Sigmoid colon (tissue), 7 donors: ENCODE results near the gene SREBF1. TPM values are rescaled to one million over a fixed set of nuclear protein-coding genes. Genes with fewer than 3 reads are reported as not detected.

Source experiments
- DNase-seq: peaks from one replicate; pipeline ENCODE4 v3.0.0-alpha.2; 2019
- H3K27ac ChIP-seq, 4 donors: fragments of 200-600 bp; sonication (generic); one replicate each; pipeline ENCODE4 v1.5.1; 2016 to 2019; ENCODE audit warnings: mild to moderate bottlenecking in 1 of 4
- H3K27me3 ChIP-seq, 3 donors: fragments of 200-600 bp; sonication (generic); one replicate each; pipeline ENCODE4 v1.5.1; 2019; ENCODE audit warnings: mild to moderate bottlenecking in 1 of 3
- H3K36me3 ChIP-seq, 4 donors: fragments of 200-600 bp; sonication (generic); one replicate each; pipeline ENCODE4 v1.5.1; 2016 to 2019
- H3K4me1 ChIP-seq, 4 donors: fragments of 200-600 bp; sonication (generic); one replicate each; pipeline ENCODE4 v1.5.1; 2017 to 2019
- H3K4me3 ChIP-seq, 4 donors: fragments of 200-600 bp; sonication (generic); one replicate each; pipeline ENCODE4 v1.5.1; 2017 to 2019; ENCODE audit warnings: mild to moderate bottlenecking in 2 of 4, moderate library complexity in 1 of 4
- H3K9me3 ChIP-seq, 4 donors: fragments of 200-600 bp in 3 of 4; sonication (generic) in 3 of 4; one replicate each; pipeline versions ENCODE4 v1.5.1 to v1.6.1; 2013 to 2019
- CTCF ChIP-seq, 4 experiments: fragments of 450-650 bp in 3 of 4; fragments of 200-600 bp in 1 of 4; IDR thresholded peaks; one replicate each; pipeline ENCODE4 v1.5.1; 2016 to 2019; ENCODE audit warnings: antibody characterized with exemption in 4 of 4, mild to moderate bottlenecking in 3 of 4, moderate library complexity in 2 of 4
- EP300 ChIP-seq, 4 donors: sonication (generic); formaldehyde crosslinking; IDR thresholded peaks; one replicate each; pipeline ENCODE4 v1.6.1; 2017; ENCODE audit warnings: antibody characterized with exemption in 4 of 4
- POLR2A ChIP-seq, 2 donors: fragments of 450-650 bp; IDR thresholded peaks; one replicate each; pipeline ENCODE4 v1.6.1; 2016; ENCODE audit warnings: antibody characterized with exemption in 2 of 2, mild to moderate bottlenecking in 2 of 2, moderate library complexity in 2 of 2
- POLR2AphosphoS5 ChIP-seq, 4 donors: sonication (generic); formaldehyde crosslinking; IDR thresholded peaks; one replicate each; pipeline ENCODE4 v1.6.1; 2017; ENCODE audit warnings: antibody characterized with exemption in 4 of 4
- WGBS, 2 donors: extraction: QIAGEN DNeasy Blood & Tissue Kit; methylation state at CpG; one replicate each; pipeline ENCODE4 v1.1.7; 2013; 5-methylcytosine and 5-hydroxymethylcytosine counted together
- intact Hi-C: fragments of 100-400 bp; cut with DNase I; formaldehyde crosslinking; loops from one replicate; pipeline ENCODE4 v1.15.1; 2023
- polyA plus RNA-seq, 3 donors: library from polyadenylated mRNA; stranded (reverse); fragments of 200-250 nt; gene quantifications; one replicate each; pipeline ENCODE4 v1.2.3, GENCODE V29; 2013
- total RNA-seq, 4 donors: library from RNA; depleted of rRNA; stranded (reverse); fragments of >200 nt; gene quantifications; one replicate each; pipeline ENCODE4 v1.1.0, GENCODE V29; 2016
- donor health status: healthy with polysubstance abuse.
- donor health status: Bipolar disorder and iron deficiency.
- donor health status: healthy.

The SREBF1 gene
- total and polyA plus RNA-seq, 7 donors = 10.2 to 172 (median 38.6) TPM

GRCh38 chr17:17855976-17856375 lies 19.2 kb upstream of the SREBF1 start:
- TF ChIP-seq POLR2A (IDR thresholded peaks at IDR 0.05) = no peak
- TF ChIP-seq POLR2AphosphoS5 (IDR thresholded peaks at IDR 0.05) = no peak
- TF ChIP-seq EP300 (IDR thresholded peaks at IDR 0.05) = no peak
- no peak for TF ChIP-seq CTCF (IDR thresholded peaks at IDR 0.05)
- WGBS, 2 donors = 85 to 93% methylated on average over 3 of the region's 3 CpGs
- no peaks in the 10 kb centered on the region for H3K9me3 ChIP-seq
- intact Hi-C loops = no loop called here
- H3K4me3 ChIP-seq = no peak overlapping the region
- peaks cover 0 to 10% (median 0%) of the 10 kb centered on the region in 4 donors for H3K36me3 ChIP-seq
- H3K27ac ChIP-seq = no peak overlapping the region
- DNase-seq = no peak
- H3K27me3 ChIP-seq = no peaks in the 10 kb centered on the region
- peaks cover 0 to 25% (median 13%) of the 10 kb centered on the region in 4 donors for H3K4me1 ChIP-seq

GRCh38 chr17:17853811-17854447 lies 17.1 kb upstream of the SREBF1 start:
- no peaks in the 10 kb centered on the region for H3K27me3 ChIP-seq
- H3K9me3 ChIP-seq = no peaks in the 10 kb centered on the region
- H3K4me1 ChIP-seq = peaks cover 0 to 35% (median 26%) of the 10 kb centered on the region in 4 donors
- no peak for DNase-seq
- intact Hi-C loops = no loop called here
- H3K27ac ChIP-seq = no peak overlapping the region
- TF ChIP-seq CTCF (IDR thresholded peaks at IDR 0.05) (no peak), POLR2A (IDR thresholded peaks at IDR 0.05) (no peak), POLR2AphosphoS5 (IDR thresholded peaks at IDR 0.05) (no peak), EP300 (IDR thresholded peaks at IDR 0.05) (no peak)
- H3K36me3 ChIP-seq = peaks cover 0 to 10% (median 0%) of the 10 kb centered on the region in 4 donors
- WGBS, 2 donors = 79 to 87% methylated on average over 8 of the region's 8 CpGs
- no peak overlapping the region for H3K4me3 ChIP-seq

GRCh38 chr17:17852930-17853329 lies 16.1 kb upstream of the SREBF1 start:
- Histone ChIP-seq H3K9me3 (no peaks in the 10 kb centered on the region), H3K4me1 (peaks cover 0 to 45% (median 32%) of the 10 kb centered on the region in 4 donors), H3K27ac (no peak overlapping the region), H3K36me3 (peaks cover 0 to 10% (median 0%) of the 10 kb centered on the region in 4 donors), H3K27me3 (no peaks in the 10 kb centered on the region), H3K4me3 (no peak overlapping the region)
- intact Hi-C loops = no loop called here
- no peak for TF ChIP-seq POLR2A (IDR thresholded peaks at IDR 0.05)
- TF ChIP-seq CTCF (IDR thresholded peaks at IDR 0.05) = no peak
- TF ChIP-seq POLR2AphosphoS5 (IDR thresholded peaks at IDR 0.05) = no peak
- TF ChIP-seq EP300 (IDR thresholded peaks at IDR 0.05) = no peak
- 95% methylated on average over 3 of the region's 3 CpGs for WGBS, 2 donors
- DNase-seq = no peak

- Histone ChIP-seq H3K4me3 (no peak overlapping the region), H3K27ac (no peak overlapping the region), H3K36me3 (peaks cover 0 to 23% (median 10%) of the 10 kb centered on the region in 4 donors), H3K27me3 (no peaks in the 10 kb centered on the region), H3K9me3 (no peaks in the 10 kb centered on the region), H3K4me1 (peaks cover 0 to 45% (median 32%) of the 10 kb centered on the region in 4 donors)
- no peak for DNase-seq
- intact Hi-C loops = no loop called here
- 82 to 90% methylated on average over 21 of the region's 21 CpGs for WGBS, 2 donors
- TF ChIP-seq POLR2A (IDR thresholded peaks at IDR 0.05) = no peak
These were observed 14.6 kb upstream of the SREBF1 start for GRCh38 chr17:17851103-17852002.

- intact Hi-C loops = no loop called here
- Histone ChIP-seq H3K4me3 (no peak overlapping the region), H3K27me3 (no peaks in the 10 kb centered on the region), H3K9me3 (no peaks in the 10 kb centered on the region), H3K36me3 (peaks cover 0 to 27% (median 11%) of the 10 kb centered on the region in 4 donors), H3K4me1 (peaks cover 0 to 32% (median 26%) of the 10 kb centered on the region in 4 donors), H3K27ac (peak overlapping the region; percentile 61 to 80 (median 74))
- WGBS, 2 donors = 64 to 82% methylated on average over 2 of the region's 2 CpGs
- DNase-seq = no peak
- TF ChIP-seq POLR2AphosphoS5 (IDR thresholded peaks at IDR 0.05) (peak in 1 of 4 donors; percentile 63), EP300 (IDR thresholded peaks at IDR 0.05) (no peak), CTCF (IDR thresholded peaks at IDR 0.05) (peak in 2 of 4 experiments; percentile 15 to 20)
These were observed 13.1 kb upstream of the SREBF1 start for GRCh38 chr17:17849845-17850373.
